GM23338 (cell line): ENCODE data around the gene EMP2. TPM values are rescaled to one million over a fixed set of nuclear protein-coding genes. Genes with fewer than 3 reads are reported as not detected.

ENCODE experiments used
- CREB1 ChIP-seq: fragments of 250-450 bp; sonication (Bioruptor Pico); IDR thresholded peaks from 2 replicates; pipeline ENCODE4 v1.5.0; 2020; ENCODE audit warnings: low read depth, mild to moderate bottlenecking, moderate library complexity
- JUNB ChIP-seq: IDR thresholded peaks from one replicate; pipeline ENCODE4 v1.6.1; 2016; ENCODE audit warnings: antibody characterized with exemption; ENCODE audit not compliant: unreplicated experiment
- NANOG ChIP-seq: IDR thresholded peaks from 2 replicates; pipeline ENCODE4 v1.6.1; 2016; ENCODE audit warnings: antibody characterized with exemption, borderline replicate concordance
- STAT1 ChIP-seq: IDR thresholded peaks from one replicate; pipeline ENCODE4 v1.6.1; 2016; ENCODE audit warnings: antibody characterized with exemption; ENCODE audit not compliant: unreplicated experiment
- polyA plus RNA-seq: library from polyadenylated mRNA; unstranded; fragments of >200 nt; fragmentation: Nextera tagmentation; extraction: Ambion mirVana; gene quantifications from 2 replicates; pipeline ENCODE4 v1.2.1, GENCODE V29; 2016
- total RNA-seq: library from RNA; depleted of rRNA; stranded (reverse); fragments of >200 nt; shearing (Covaris generic); gene quantifications from 2 replicates; pipeline ENCODE4 v1.2.3, GENCODE V29; 2014
- TF ChIP-seq, protein P1 (sequence below): fragments of 250-450 bp; sonication (Bioruptor Pico); IDR thresholded peaks from 2 replicates; pipeline ENCODE4 v1.5.0; 2020; ENCODE audit warnings: mild to moderate bottlenecking, moderate library complexity
- TF ChIP-seq, protein P2 (sequence below), 2 experiments: fragments of 200-600 bp in 1 of 2; sonication (generic) in 1 of 2; conservative IDR thresholded peaks; 2 replicates each; pipeline versions ENCODE4 v1.5.1 to v1.6.1; 2016 to 2017; ENCODE audit warnings: antibody characterized with exemption in 2 of 2, low read depth in 2 of 2, mild to moderate bottlenecking in 2 of 2, moderate library complexity in 1 of 2
- TF ChIP-seq, protein P3 (sequence below): IDR thresholded peaks from one replicate; pipeline ENCODE4 v1.6.1; 2018; ENCODE audit warnings: antibody characterized with exemption; ENCODE audit not compliant: unreplicated experiment

The EMP2 gene
- total and polyA plus RNA-seq, 2 experiments from 2014 or later = 7.3 to 40.1 TPM

DNA sequence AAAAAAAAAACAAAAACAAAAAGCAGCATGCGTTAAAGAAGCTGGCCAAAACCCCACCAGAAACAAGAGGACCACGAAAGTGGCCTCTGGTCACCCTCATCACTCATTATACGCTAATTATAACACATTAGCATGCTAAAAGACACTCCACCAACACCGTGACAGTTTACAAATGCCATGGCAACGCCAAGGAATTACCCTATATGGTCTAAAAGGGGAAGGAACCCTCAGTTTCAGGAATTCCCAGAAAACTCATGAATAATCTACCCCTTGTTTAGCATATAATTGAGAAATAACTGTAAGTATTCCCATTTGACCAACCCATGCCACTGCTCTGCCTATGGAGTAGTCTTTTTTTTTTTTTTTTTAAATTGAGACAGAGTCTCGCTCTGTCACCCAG lies 77.6 kb downstream of the EMP2 start (continued):
- TF ChIP-seq, protein P1, sequence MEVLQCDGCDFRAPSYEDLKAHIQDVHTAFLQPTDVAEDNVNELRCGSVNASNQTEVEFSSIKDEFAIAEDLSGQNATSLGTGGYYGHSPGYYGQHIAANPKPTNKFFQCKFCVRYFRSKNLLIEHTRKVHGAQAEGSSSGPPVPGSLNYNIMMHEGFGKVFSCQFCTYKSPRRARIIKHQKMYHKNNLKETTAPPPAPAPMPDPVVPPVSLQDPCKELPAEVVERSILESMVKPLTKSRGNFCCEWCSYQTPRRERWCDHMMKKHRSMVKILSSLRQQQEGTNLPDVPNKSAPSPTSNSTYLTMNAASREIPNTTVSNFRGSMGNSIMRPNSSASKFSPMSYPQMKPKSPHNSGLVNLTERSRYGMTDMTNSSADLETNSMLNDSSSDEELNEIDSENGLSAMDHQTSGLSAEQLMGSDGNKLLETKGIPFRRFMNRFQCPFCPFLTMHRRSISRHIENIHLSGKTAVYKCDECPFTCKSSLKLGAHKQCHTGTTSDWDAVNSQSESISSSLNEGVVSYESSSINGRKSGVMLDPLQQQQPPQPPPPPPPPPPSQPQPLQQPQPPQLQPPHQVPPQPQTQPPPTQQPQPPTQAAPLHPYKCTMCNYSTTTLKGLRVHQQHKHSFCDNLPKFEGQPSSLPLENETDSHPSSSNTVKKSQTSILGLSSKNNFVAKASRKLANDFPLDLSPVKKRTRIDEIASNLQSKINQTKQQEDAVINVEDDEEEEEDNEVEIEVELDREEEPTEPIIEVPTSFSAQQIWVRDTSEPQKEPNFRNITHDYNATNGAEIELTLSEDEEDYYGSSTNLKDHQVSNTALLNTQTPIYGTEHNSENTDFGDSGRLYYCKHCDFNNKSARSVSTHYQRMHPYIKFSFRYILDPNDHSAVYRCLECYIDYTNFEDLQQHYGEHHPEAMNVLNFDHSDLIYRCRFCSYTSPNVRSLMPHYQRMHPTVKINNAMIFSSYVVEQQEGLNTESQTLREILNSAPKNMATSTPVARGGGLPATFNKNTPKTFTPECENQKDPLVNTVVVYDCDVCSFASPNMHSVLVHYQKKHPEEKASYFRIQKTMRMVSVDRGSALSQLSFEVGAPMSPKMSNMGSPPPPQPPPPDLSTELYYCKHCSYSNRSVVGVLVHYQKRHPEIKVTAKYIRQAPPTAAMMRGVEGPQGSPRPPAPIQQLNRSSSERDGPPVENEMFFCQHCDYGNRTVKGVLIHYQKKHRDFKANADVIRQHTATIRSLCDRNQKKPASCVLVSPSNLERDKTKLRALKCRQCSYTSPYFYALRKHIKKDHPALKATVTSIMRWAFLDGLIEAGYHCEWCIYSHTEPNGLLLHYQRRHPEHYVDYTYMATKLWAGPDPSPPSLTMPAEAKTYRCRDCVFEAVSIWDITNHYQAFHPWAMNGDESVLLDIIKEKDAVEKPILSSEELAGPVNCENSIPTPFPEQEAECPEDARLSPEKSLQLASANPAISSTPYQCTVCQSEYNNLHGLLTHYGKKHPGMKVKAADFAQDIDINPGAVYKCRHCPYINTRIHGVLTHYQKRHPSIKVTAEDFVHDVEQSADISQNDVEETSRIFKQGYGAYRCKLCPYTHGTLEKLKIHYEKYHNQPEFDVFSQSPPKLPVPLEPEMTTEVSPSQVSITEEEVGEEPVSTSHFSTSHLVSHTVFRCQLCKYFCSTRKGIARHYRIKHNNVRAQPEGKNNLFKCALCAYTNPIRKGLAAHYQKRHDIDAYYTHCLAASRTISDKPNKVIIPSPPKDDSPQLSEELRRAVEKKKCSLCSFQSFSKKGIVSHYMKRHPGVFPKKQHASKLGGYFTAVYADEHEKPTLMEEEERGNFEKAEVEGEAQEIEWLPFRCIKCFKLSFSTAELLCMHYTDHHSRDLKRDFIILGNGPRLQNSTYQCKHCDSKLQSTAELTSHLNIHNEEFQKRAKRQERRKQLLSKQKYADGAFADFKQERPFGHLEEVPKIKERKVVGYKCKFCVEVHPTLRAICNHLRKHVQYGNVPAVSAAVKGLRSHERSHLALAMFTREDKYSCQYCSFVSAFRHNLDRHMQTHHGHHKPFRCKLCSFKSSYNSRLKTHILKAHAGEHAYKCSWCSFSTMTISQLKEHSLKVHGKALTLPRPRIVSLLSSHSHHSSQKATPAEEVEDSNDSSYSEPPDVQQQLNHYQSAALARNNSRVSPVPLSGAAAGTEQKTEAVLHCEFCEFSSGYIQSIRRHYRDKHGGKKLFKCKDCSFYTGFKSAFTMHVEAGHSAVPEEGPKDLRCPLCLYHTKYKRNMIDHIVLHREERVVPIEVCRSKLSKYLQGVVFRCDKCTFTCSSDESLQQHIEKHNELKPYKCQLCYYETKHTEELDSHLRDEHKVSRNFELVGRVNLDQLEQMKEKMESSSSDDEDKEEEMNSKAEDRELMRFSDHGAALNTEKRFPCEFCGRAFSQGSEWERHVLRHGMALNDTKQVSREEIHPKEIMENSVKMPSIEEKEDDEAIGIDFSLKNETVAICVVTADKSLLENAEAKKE (CRISPR knock-in tag) = no peak
- TF ChIP-seq JUNB (no peak), CREB1 (CRISPR knock-in tag) (no peak), STAT1 (no peak), NANOG (no peak)
- TF ChIP-seq, protein P2, sequence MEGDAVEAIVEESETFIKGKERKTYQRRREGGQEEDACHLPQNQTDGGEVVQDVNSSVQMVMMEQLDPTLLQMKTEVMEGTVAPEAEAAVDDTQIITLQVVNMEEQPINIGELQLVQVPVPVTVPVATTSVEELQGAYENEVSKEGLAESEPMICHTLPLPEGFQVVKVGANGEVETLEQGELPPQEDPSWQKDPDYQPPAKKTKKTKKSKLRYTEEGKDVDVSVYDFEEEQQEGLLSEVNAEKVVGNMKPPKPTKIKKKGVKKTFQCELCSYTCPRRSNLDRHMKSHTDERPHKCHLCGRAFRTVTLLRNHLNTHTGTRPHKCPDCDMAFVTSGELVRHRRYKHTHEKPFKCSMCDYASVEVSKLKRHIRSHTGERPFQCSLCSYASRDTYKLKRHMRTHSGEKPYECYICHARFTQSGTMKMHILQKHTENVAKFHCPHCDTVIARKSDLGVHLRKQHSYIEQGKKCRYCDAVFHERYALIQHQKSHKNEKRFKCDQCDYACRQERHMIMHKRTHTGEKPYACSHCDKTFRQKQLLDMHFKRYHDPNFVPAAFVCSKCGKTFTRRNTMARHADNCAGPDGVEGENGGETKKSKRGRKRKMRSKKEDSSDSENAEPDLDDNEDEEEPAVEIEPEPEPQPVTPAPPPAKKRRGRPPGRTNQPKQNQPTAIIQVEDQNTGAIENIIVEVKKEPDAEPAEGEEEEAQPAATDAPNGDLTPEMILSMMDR (conservative IDR thresholded peaks at IDR 0.05; ENCODE audit: low read depth in 2 of 2) = no peak
- TF ChIP-seq, protein P3, sequence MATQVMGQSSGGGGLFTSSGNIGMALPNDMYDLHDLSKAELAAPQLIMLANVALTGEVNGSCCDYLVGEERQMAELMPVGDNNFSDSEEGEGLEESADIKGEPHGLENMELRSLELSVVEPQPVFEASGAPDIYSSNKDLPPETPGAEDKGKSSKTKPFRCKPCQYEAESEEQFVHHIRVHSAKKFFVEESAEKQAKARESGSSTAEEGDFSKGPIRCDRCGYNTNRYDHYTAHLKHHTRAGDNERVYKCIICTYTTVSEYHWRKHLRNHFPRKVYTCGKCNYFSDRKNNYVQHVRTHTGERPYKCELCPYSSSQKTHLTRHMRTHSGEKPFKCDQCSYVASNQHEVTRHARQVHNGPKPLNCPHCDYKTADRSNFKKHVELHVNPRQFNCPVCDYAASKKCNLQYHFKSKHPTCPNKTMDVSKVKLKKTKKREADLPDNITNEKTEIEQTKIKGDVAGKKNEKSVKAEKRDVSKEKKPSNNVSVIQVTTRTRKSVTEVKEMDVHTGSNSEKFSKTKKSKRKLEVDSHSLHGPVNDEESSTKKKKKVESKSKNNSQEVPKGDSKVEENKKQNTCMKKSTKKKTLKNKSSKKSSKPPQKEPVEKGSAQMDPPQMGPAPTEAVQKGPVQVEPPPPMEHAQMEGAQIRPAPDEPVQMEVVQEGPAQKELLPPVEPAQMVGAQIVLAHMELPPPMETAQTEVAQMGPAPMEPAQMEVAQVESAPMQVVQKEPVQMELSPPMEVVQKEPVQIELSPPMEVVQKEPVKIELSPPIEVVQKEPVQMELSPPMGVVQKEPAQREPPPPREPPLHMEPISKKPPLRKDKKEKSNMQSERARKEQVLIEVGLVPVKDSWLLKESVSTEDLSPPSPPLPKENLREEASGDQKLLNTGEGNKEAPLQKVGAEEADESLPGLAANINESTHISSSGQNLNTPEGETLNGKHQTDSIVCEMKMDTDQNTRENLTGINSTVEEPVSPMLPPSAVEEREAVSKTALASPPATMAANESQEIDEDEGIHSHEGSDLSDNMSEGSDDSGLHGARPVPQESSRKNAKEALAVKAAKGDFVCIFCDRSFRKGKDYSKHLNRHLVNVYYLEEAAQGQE = no peak
